Thoracic aorta (tissue), 2 donors: ENCODE measurements around the gene HAND1. TPM values are rescaled to one million over a fixed set of nuclear protein-coding genes. Genes with fewer than 3 reads are reported as not detected.

Experiments
- ATAC-seq: fragments of 150-250 bp; one replicate; pipeline ENCODE4 v1.8.0; 2017; ENCODE audit warnings: low read depth; ENCODE audit not compliant: insufficient number of reproducible peaks, low FRiP score
- DNase-seq: peaks from one replicate; pipeline ENCODE4 v3.0.0-alpha.2; 2020; ENCODE audit warnings: low spot score
- H3K27ac ChIP-seq, 2 donors: fragments of 200-600 bp; sonication (generic); 1 replicate in 1 of 2; 2 replicates in 1 of 2; pipeline ENCODE4 v1.5.1; 2016; ENCODE audit warnings: mild to moderate bottlenecking in 2 of 2, moderate library complexity in 2 of 2
- H3K27me3 ChIP-seq: fragments of 200-600 bp; sonication (generic); replicated peaks from 2 replicates; pipeline ENCODE4 v1.6.0; 2016; ENCODE audit warnings: mild to moderate bottlenecking; ENCODE audit not compliant: insufficient read depth
- H3K36me3 ChIP-seq: fragments of 200-600 bp; sonication (generic); one replicate; pipeline ENCODE4 v1.5.1; 2016
- H3K4me1 ChIP-seq, 2 donors: fragments of 200-600 bp; sonication (generic); 1 replicate in 1 of 2; 2 replicates in 1 of 2; pipeline versions ENCODE4 v1.5.1 to v1.6.0; 2016; ENCODE audit warnings: low read depth in 2 of 2, mild to moderate bottlenecking in 1 of 2; ENCODE audit not compliant: control insufficient read depth in 1 of 2
- H3K4me3 ChIP-seq: fragments of 200-600 bp; sonication (generic); 2 replicates; pipeline ENCODE4 v1.5.1; 2016; ENCODE audit warnings: mild to moderate bottlenecking
- H3K9me3 ChIP-seq: fragments of 200-600 bp; sonication (generic); 2 replicates; pipeline ENCODE4 v1.5.1; 2016
- CTCF ChIP-seq: fragments of 200-600 bp; sonication (generic); IDR thresholded peaks from one replicate; pipeline ENCODE4 v1.5.1; 2019; ENCODE audit warnings: antibody characterized with exemption
- total RNA-seq, 2 donors: library from RNA; depleted of rRNA; stranded (reverse); fragments of >200 nt; gene quantifications; one replicate each; pipeline versions ENCODE4 v1.1.0 to v1.2.3, GENCODE V29; 2016

The HAND1 gene
- total RNA-seq, 2 donors from 2014 or later: not detected

DNA sequence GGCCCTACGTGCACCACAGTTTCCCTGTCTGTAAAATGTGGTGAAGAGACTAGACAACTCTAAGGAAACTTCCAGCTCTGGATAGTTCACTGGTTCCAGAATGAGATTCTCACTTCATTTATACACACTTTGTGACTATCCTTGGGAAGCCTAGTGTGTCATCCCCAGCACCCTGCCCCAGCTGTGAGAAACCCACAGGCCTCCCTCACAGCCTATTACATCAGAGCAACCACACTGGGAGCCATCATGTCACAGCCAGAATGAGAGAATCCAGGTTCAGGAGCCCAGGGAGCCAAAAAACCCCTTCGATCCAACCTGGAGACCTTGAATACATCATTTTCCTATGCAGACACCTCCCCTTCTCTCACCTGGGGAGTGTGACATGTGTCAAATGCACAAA, 21.0 kb upstream of the HAND1 start:
- ATAC-seq: no peak
- no peaks in the 10 kb centered on the region for H3K9me3 ChIP-seq
- H3K36me3 ChIP-seq: no peaks in the 10 kb centered on the region
- DNase-seq: no peak
- H3K27ac ChIP-seq: no peak overlapping the region
- no peaks in the 10 kb centered on the region for H3K27me3 ChIP-seq
- H3K4me3 ChIP-seq: no peak overlapping the region
- TF ChIP-seq CTCF: no peak
- H3K4me1 ChIP-seq: no peaks in the 10 kb centered on the region

- Histone ChIP-seq H3K36me3 (no peaks in the 10 kb centered on the region), H3K4me3 (no peak overlapping the region), H3K27ac (no peak overlapping the region), H3K27me3 (no peaks in the 10 kb centered on the region), H3K4me1 (no peaks in the 10 kb centered on the region), H3K9me3 (no peaks in the 10 kb centered on the region)
- no peak for TF ChIP-seq CTCF
- no peak for ATAC-seq
- no peak for DNase-seq
Observed at GRCh38 chr5:154498591-154498990, 20.6 kb upstream of the HAND1 start.

DNA sequence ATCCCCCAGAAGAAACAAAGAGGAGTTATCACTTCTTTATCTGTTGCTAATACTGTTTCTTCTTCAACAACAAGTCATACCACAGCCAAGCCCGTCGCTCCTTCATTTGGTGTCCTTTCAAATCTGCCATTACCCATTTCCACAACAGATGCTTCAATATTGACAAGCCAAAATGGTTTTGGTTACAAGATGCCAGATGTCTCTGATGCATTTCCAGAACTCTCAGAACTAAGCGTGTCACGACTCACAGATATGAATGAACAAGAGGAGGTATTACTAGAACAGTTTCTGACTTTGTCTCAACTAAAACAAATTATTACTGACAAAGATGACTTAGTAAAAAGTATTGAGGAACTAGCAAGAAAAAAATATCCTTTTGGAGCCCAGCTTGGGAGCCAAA, 16.0 kb upstream of the HAND1 start:
- no peaks in the 10 kb centered on the region for H3K9me3 ChIP-seq
- no peak overlapping the region for H3K4me3 ChIP-seq
- no peaks in the 10 kb centered on the region for H3K36me3 ChIP-seq
- H3K27me3 ChIP-seq: no peaks in the 10 kb centered on the region
- no peak for DNase-seq
- no peak overlapping the region for H3K27ac ChIP-seq
- no peak for ATAC-seq
- TF ChIP-seq CTCF: no peak
- no peaks in the 10 kb centered on the region for H3K4me1 ChIP-seq

- H3K36me3 ChIP-seq: no peaks in the 10 kb centered on the region
- TF ChIP-seq CTCF: no peak
- no peaks in the 10 kb centered on the region for H3K4me1 ChIP-seq
- ATAC-seq (no peak), DNase-seq (no peak)
- no peaks in the 10 kb centered on the region for H3K27me3 ChIP-seq
- H3K27ac ChIP-seq: no peak overlapping the region
- H3K9me3 ChIP-seq: no peaks in the 10 kb centered on the region
- H3K4me3 ChIP-seq: no peak overlapping the region
Observed at GRCh38 chr5:154493274-154493673, 15.2 kb upstream of the HAND1 start.

- Histone ChIP-seq H3K36me3 (no peaks in the 10 kb centered on the region), H3K27me3 (peaks cover 9% of the 10 kb centered on the region), H3K9me3 (no peaks in the 10 kb centered on the region), H3K27ac (no peak overlapping the region), H3K4me1 (no peaks in the 10 kb centered on the region), H3K4me3 (no peak overlapping the region)
- no peak for DNase-seq
- ATAC-seq: no peak
- no peak for TF ChIP-seq CTCF
Observed at GRCh38 chr5:154491941-154492340, 13.9 kb upstream of the HAND1 start.
